OCI-LY7 (cell line): ENCODE data around the gene CLVS2. TPM values are rescaled to one million over a fixed set of nuclear protein-coding genes. Genes with fewer than 3 reads are reported as not detected.

Experiments used
- BruUV-seq: library from RNA; stranded (reverse); fragments of 400-500 nt; replicated peaks from 2 replicates; lab custom pipeline; 2021; lab: Mats Ljungman, UMichigan
- CTCF ChIA-PET: fragments of 300-600 bp; sonication (Branson Sonifier 250); formaldehyde crosslinking; loops from one replicate; lab custom pipeline; 2022; ENCODE audit warnings: antibody characterized with exemption; ENCODE audit not compliant: unreplicated experiment; lab: Charles Lee
- POLR2A ChIA-PET: fragments of 300-600 bp; sonication (Branson Sonifier 250); formaldehyde crosslinking; loops from one replicate; lab custom pipeline; 2022; ENCODE audit warnings: antibody characterized with exemption; lab: Charles Lee
- DNase-seq: peaks from one replicate; pipeline ENCODE4 v3.0.0-alpha.2; 2015; ENCODE audit warnings: low spot score
- H2AFZ ChIP-seq: fragments of 200-600 bp; sonication (generic), shearing (Covaris generic); 2 replicates; pipeline ENCODE4 v1.6.1; 2014; ENCODE audit warnings: mild to moderate bottlenecking, antibody characterized with exemption, low read length, moderate library complexity
- H3K27ac ChIP-seq: fragments of 200-600 bp; sonication (generic); 2 replicates; pipeline ENCODE4 v1.5.1; 2014; ENCODE audit warnings: mixed run types, low read depth, mild to moderate bottlenecking, moderate library complexity, low read length, inconsistent platforms; ENCODE audit not compliant: poor library complexity, severe bottlenecking
- H3K36me3 ChIP-seq: fragments of 200-600 bp; sonication (generic); 2 replicates; pipeline ENCODE4 v1.6.1; 2014; ENCODE audit warnings: mild to moderate bottlenecking, antibody characterized with exemption, low read length, moderate library complexity, mixed read lengths; ENCODE audit not compliant: insufficient read depth
- H3K4me1 ChIP-seq: fragments of 200-600 bp; sonication (generic); 2 replicates; pipeline ENCODE4 v1.5.1; 2014; ENCODE audit warnings: mild to moderate bottlenecking, low read length; ENCODE audit not compliant: insufficient read depth, poor library complexity, severe bottlenecking
- H3K4me2 ChIP-seq: fragments of 200-600 bp; sonication (generic); 2 replicates; pipeline ENCODE4 v1.6.1; 2014; ENCODE audit warnings: mild to moderate bottlenecking, low read length
- H3K4me3 ChIP-seq: fragments of 200-600 bp; sonication (generic); 2 replicates; pipeline ENCODE4 v1.5.1; 2014; ENCODE audit warnings: mild to moderate bottlenecking, low read depth, low read length; ENCODE audit not compliant: poor library complexity, severe bottlenecking
- H3K79me2 ChIP-seq: fragments of 200-600 bp; sonication (generic); 2 replicates; pipeline ENCODE4 v1.6.1; 2016; ENCODE audit warnings: low read depth, mild to moderate bottlenecking, low read length, moderate library complexity, mixed read lengths; ENCODE audit not compliant: insufficient read depth
- H3K9me2 ChIP-seq: fragments of 200-600 bp; sonication (generic); 2 replicates; pipeline ENCODE4 v1.6.1; 2016; ENCODE audit warnings: mild to moderate bottlenecking, low read length, mixed read lengths; ENCODE audit not compliant: insufficient read depth
- H3K9me3 ChIP-seq: fragments of 200-600 bp; sonication (generic); 2 replicates; pipeline ENCODE4 v1.6.1; 2014; ENCODE audit warnings: mild to moderate bottlenecking, mixed run types, low read length, mixed read lengths
- H4K20me1 ChIP-seq: fragments of 200-600 bp; sonication (generic); 2 replicates; pipeline ENCODE4 v1.6.1; 2014; ENCODE audit warnings: mild to moderate bottlenecking, antibody characterized with exemption, low read length, moderate library complexity, mixed read lengths; ENCODE audit not compliant: insufficient read depth
- CTCF ChIP-seq: fragments of 200-600 bp; sonication (generic); conservative IDR thresholded peaks from 2 replicates; pipeline ENCODE4 v1.5.1; 2014; ENCODE audit warnings: mild to moderate bottlenecking, antibody characterized with exemption, low read length, moderate library complexity, mixed read lengths
- EZH2phosphoT487 ChIP-seq: fragments of 200-600 bp; sonication (generic); IDR thresholded peaks from 2 replicates; pipeline ENCODE4 v1.6.1; 2018; ENCODE audit warnings: low read depth, borderline replicate concordance, mild to moderate bottlenecking, mixed run types, antibody characterized with exemption, low read length, moderate library complexity, mixed read lengths
- intact Hi-C: fragments of 100-400 bp; cut with micrococcal nuclease; formaldehyde crosslinking; loops from one replicate; pipeline ENCODE4 v1.10.0; 2022; ENCODE audit not compliant: unreplicated experiment
- total RNA-seq, 2 experiments: library from RNA; depleted of rRNA in 1 of 2; stranded (reverse); fragments of >200 nt in 1 of 2; shearing (Covaris generic) in 1 of 2; gene quantifications; 2 replicates each; pipeline ENCODE4 v1.2.3, GENCODE V29; 2014 to 2022

Gene CLVS2
- total RNA-seq, 2 experiments from 2014 or later, result not detected

- H3K4me2 ChIP-seq, result no peak overlapping the region
- ChIA-PET POLR2A (no interaction called here), CTCF (no interaction called here)
- no TSS peak for BruUV-seq
- no peaks in the 10 kb centered on the region for H3K4me1 ChIP-seq
- no peak for DNase-seq
- no peak overlapping the region for H3K27ac ChIP-seq
- H2AFZ ChIP-seq, result no peak overlapping the region
- H3K9me3 ChIP-seq, result no peaks in the 10 kb centered on the region
- H3K4me3 ChIP-seq, result no peak overlapping the region
- intact Hi-C loops, result no loop called here
- H3K79me2 ChIP-seq, result no peaks in the 10 kb centered on the region
- no peaks in the 10 kb centered on the region for H4K20me1 ChIP-seq
- H3K9me2 ChIP-seq, result no peaks in the 10 kb centered on the region
- H3K36me3 ChIP-seq, result no peaks in the 10 kb centered on the region
- no peak for TF ChIP-seq EZH2phosphoT487
Measured at GRCh38 chr6:123030282-123030681, 34.2 kb downstream of the CLVS2 start.

GRCh38 chr6:123036648-123037047 is 40.6 kb downstream of the CLVS2 start:
- no peaks in the 10 kb centered on the region for H3K79me2 ChIP-seq
- ChIA-PET CTCF (no interaction called here), POLR2A (interaction anchor here (1.1 kb wide), 1 partner anchor 42 kb away, joined by 3 read pairs; no protein-coding TSS in a partner anchor)
- no peak overlapping the region for H3K27ac ChIP-seq
- intact Hi-C loops, result no loop called here
- H3K9me2 ChIP-seq, result no peaks in the 10 kb centered on the region
- no peak overlapping the region for H3K4me3 ChIP-seq
- H3K36me3 ChIP-seq, result no peaks in the 10 kb centered on the region
- H4K20me1 ChIP-seq, result no peaks in the 10 kb centered on the region
- H3K4me2 ChIP-seq, result no peak overlapping the region
- H2AFZ ChIP-seq, result no peak overlapping the region
- H3K9me3 ChIP-seq, result no peaks in the 10 kb centered on the region
- no peak for DNase-seq
- TF ChIP-seq CTCF (no peak), EZH2phosphoT487 (no peak)
- H3K4me1 ChIP-seq, result no peaks in the 10 kb centered on the region
- no TSS peak for BruUV-seq

- Histone ChIP-seq H3K79me2 (no peaks in the 10 kb centered on the region), H3K4me2 (no peak overlapping the region), H3K36me3 (no peaks in the 10 kb centered on the region), H3K27ac (no peak overlapping the region), H3K9me2 (no peaks in the 10 kb centered on the region), H3K4me3 (no peak overlapping the region), H4K20me1 (no peaks in the 10 kb centered on the region), H2AFZ (no peak overlapping the region), H3K4me1 (no peaks in the 10 kb centered on the region), H3K9me3 (no peaks in the 10 kb centered on the region)
- TF ChIP-seq CTCF (no peak), EZH2phosphoT487 (no peak)
- BruUV-seq, result no TSS peak
- ChIA-PET POLR2A (no interaction called here), CTCF (no interaction called here)
- intact Hi-C loops, result no loop called here
- no peak for DNase-seq
Measured at GRCh38 chr6:123039431-123039830, 43.4 kb downstream of the CLVS2 start.
